ENCODE measurements around the gene RP2. TPM values are rescaled to one million over a fixed set of nuclear protein-coding genes. Genes with fewer than 3 reads are reported as not detected.

Gene RP2
- total RNA-seq, 4 donors from 2014 or later, result 5.1 to 8.3 (median 6.3) TPM

DNA sequence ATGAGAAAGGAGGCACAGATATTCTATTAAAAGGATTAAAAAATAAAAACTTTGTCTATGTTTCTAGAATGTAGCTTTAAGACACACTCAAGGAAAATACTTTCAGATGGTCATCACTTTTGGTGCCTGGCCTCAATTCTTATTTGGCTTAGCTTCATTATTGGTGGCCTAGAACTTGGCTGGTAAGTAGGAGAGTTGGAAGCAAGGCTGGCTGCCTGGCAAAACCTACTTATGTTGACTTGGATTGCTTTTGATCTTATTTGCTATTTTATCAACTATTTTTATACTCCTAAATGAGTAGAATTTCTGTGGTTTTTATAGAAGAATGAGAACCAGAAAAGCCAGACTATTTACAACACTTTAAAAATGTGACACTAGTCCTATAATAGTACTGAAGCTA lies 40.1 kb downstream of the RP2 start:
- no peak overlapping the region for H3K4me3 ChIP-seq
- TF ChIP-seq EP300 (IDR thresholded peaks at IDR 0.05), result no peak
- no peak for TF ChIP-seq POLR2AphosphoS5 (IDR thresholded peaks at IDR 0.05)
- TF ChIP-seq, protein P1, sequence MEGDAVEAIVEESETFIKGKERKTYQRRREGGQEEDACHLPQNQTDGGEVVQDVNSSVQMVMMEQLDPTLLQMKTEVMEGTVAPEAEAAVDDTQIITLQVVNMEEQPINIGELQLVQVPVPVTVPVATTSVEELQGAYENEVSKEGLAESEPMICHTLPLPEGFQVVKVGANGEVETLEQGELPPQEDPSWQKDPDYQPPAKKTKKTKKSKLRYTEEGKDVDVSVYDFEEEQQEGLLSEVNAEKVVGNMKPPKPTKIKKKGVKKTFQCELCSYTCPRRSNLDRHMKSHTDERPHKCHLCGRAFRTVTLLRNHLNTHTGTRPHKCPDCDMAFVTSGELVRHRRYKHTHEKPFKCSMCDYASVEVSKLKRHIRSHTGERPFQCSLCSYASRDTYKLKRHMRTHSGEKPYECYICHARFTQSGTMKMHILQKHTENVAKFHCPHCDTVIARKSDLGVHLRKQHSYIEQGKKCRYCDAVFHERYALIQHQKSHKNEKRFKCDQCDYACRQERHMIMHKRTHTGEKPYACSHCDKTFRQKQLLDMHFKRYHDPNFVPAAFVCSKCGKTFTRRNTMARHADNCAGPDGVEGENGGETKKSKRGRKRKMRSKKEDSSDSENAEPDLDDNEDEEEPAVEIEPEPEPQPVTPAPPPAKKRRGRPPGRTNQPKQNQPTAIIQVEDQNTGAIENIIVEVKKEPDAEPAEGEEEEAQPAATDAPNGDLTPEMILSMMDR (IDR thresholded peaks at IDR 0.05), result no peak
- no peak for TF ChIP-seq POLR2A (IDR thresholded peaks at IDR 0.05)
- DNase-seq (ENCODE audit: low spot score in 2 of 2), result no peak
- H3K27ac ChIP-seq, result no peak overlapping the region
- H3K4me1 ChIP-seq, result no peaks in the 10 kb centered on the region
- no peaks in the 10 kb centered on the region for H3K36me3 ChIP-seq
- H3K9me3 ChIP-seq, result no peaks in the 10 kb centered on the region
- H3K27me3 ChIP-seq, result no peaks in the 10 kb centered on the region

DNA sequence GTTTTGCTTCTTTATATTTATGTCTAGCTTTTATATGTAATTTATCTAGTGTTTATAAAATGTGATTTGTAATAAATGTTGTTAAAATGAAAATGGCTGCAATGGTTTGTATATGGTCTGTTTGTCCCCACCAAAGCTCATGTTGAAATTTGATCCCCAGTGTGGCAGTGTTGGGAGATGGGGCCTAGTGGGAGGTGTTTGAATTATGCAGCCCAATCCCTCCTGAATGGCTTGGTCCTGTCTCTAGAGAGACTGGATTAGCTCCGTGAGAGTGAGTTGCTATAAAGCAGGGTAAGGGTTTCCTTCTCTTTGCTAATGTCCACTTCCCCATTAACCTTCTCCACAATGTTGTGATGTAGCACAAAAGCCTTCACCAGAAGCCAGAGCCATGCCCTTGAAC lies 45.4 kb downstream of the RP2 start:
- Histone ChIP-seq H3K4me3 (no peak overlapping the region), H3K27me3 (no peaks in the 10 kb centered on the region), H3K36me3 (no peaks in the 10 kb centered on the region), H3K9me3 (no peaks in the 10 kb centered on the region), H3K27ac (no peak overlapping the region), H3K4me1 (no peaks in the 10 kb centered on the region)
- 70% methylated on average over 1 of the region's 1 CpG for WGBS
- TF ChIP-seq POLR2AphosphoS5 (IDR thresholded peaks at IDR 0.05) (no peak), POLR2A (IDR thresholded peaks at IDR 0.05) (no peak), EP300 (IDR thresholded peaks at IDR 0.05) (no peak)
- TF ChIP-seq, protein P1 (IDR thresholded peaks at IDR 0.05), result no peak
- DNase-seq (ENCODE audit: low spot score in 2 of 2), result no peak

DNA sequence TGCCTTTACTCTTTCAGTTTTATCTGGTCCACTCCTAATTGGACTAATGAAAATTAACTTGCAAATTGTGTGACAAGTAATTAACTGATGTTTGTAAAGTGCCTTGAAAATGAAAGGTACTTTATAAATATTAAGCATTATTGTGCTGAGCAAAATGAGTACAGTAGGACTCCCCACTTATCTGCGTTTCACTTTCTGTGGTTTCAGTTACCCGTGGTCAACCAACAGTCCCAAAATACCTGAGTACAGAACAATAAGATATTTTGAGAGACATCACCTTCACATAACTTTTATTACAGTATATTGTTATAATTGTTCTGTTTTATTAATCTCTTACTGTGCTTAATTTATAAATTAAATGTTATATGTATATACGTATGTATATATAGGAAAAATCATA lies 48.0 kb downstream of the RP2 start:
- 82% methylated on average over 3 of the region's 3 CpGs for WGBS
- no peaks in the 10 kb centered on the region for H3K36me3 ChIP-seq
- H3K27ac ChIP-seq, result no peak overlapping the region
- no peak overlapping the region for H3K4me3 ChIP-seq
- TF ChIP-seq POLR2A (IDR thresholded peaks at IDR 0.05), result no peak
- TF ChIP-seq, protein P1 (IDR thresholded peaks at IDR 0.05), result no peak
- no peak for TF ChIP-seq POLR2AphosphoS5 (IDR thresholded peaks at IDR 0.05)
- TF ChIP-seq EP300 (IDR thresholded peaks at IDR 0.05), result no peak
- H3K4me1 ChIP-seq, result no peaks in the 10 kb centered on the region
- no peak for DNase-seq (ENCODE audit: low spot score in 2 of 2)
- H3K27me3 ChIP-seq, result no peaks in the 10 kb centered on the region
- no peaks in the 10 kb centered on the region for H3K9me3 ChIP-seq

DNA sequence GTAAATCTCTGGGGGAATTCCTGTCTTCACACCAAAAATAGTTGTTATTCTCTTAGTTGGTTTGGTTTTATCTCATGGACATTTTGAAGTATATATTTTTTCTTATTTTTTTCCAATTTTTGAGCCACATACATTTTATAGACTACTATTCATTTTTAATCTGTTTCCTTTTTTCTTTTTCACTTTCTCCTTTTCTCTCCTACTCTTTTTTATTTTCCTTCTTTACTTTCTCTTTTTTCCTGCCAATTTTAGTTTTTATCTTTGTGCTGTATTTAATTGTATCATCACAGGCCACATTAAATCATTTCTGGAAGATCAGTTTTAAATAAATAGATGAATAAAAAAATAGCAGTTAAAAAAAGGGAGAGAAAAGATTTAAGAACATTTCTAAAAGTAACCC lies 61.4 kb downstream of the RP2 start:
- DNase-seq (ENCODE audit: low spot score in 2 of 2), result no peak
- no peaks in the 10 kb centered on the region for H3K27me3 ChIP-seq
- no peak for TF ChIP-seq POLR2A (IDR thresholded peaks at IDR 0.05)
- TF ChIP-seq, protein P1 (IDR thresholded peaks at IDR 0.05), result no peak
- TF ChIP-seq EP300 (IDR thresholded peaks at IDR 0.05), result no peak
- TF ChIP-seq POLR2AphosphoS5 (IDR thresholded peaks at IDR 0.05), result no peak
- H3K4me3 ChIP-seq, result no peak overlapping the region
- no peaks in the 10 kb centered on the region for H3K9me3 ChIP-seq
- no peak overlapping the region for H3K27ac ChIP-seq
- no peaks in the 10 kb centered on the region for H3K36me3 ChIP-seq
- H3K4me1 ChIP-seq, result no peaks in the 10 kb centered on the region

DNA sequence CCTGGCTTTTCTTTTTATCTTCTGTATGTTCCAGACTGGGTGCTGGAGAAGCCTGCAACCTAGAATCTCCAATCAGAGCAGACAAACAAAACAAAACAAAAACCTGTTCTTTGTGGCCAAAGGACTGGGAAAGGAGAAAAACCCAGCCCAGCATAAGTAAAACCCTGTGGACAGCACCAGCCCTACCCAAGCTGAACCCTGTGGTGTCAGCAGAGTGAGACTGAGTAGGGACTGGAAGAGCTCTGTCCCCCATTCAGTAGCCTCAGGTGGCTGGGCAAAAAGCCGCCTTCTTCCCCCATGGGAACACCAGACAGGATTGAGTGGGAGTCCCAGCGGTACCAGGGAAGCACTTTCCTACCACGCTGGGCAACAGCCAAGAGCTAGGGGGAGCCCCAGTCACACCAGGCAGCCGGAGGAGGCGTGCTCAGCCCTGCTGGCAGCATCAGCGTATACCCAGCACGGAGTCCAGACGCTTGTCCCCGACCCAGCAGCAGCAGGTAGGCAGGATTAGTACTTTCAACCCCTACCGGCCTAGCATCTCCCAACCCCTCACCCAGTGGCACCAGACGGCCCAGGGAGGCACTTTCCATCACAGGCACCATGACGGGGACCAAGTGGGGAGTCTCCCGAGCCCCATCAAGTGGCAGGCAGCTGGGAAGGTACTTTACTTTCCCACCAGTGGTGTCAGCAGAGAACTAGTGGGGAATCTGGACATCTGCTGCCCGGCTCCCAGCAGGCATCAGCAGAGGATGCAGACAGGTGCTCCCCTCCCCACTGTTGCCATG lies 66.8 kb downstream of the RP2 start:
- Histone ChIP-seq H3K27ac (no peak overlapping the region), H3K4me3 (peak overlapping the region; percentile 33), H3K9me3 (no peaks in the 10 kb centered on the region), H3K36me3 (no peaks in the 10 kb centered on the region), H3K27me3 (no peaks in the 10 kb centered on the region), H3K4me1 (no peaks in the 10 kb centered on the region)
- TF ChIP-seq EP300 (IDR thresholded peaks at IDR 0.05), result no peak
- TF ChIP-seq, protein P1 (IDR thresholded peaks at IDR 0.05), result peak in 1 of 2 donors; percentile 51
- 41% methylated on average over 2 of the region's 14 CpGs for WGBS
- DNase-seq (ENCODE audit: low spot score in 2 of 2), result peak; percentile 76 to 78
